CD14-positive monocyte (primary cell): Measurements from ENCODE around the gene EXOC4. TPM values are rescaled to one million over a fixed set of nuclear protein-coding genes. Genes with fewer than 3 reads are reported as not detected.

Source experiments
- DNase-seq, 3 donors: peaks; one replicate each; pipeline ENCODE4 v3.0.0-alpha.2; 2011 to 2022
- H2AFZ ChIP-seq: 2 replicates; pipeline ENCODE4 v1.6.0; 2012; ENCODE audit warnings: mild to moderate bottlenecking, low read depth, low read length, inconsistent platforms; ENCODE audit not compliant: insufficient read depth, poor library complexity, severe bottlenecking
- H3K27ac ChIP-seq, 2 donors: 1 replicate in 1 of 2; 2 replicates in 1 of 2; pipeline ENCODE4 v1.5.1; 2012 to 2013; ENCODE audit warnings: low read length in 2 of 2, control low read depth in 1 of 2, inconsistent platforms in 1 of 2, low read depth in 1 of 2, mild to moderate bottlenecking in 1 of 2
- H3K27me3 ChIP-seq, 2 donors: one replicate each; pipeline versions ENCODE4 v1.6.0 to v1.6.1; 2011 to 2013; ENCODE audit warnings: low read length in 2 of 2; ENCODE audit not compliant: control insufficient read depth in 2 of 2, insufficient read depth in 2 of 2
- H3K36me3 ChIP-seq, 2 donors: replicated peaks in 1 of 2; 1 replicate in 1 of 2; 2 replicates in 1 of 2; pipeline versions ENCODE4 v1.5.1 to v1.6.1; 2012 to 2013; ENCODE audit warnings: low read length in 2 of 2, control low read depth in 1 of 2, inconsistent platforms in 1 of 2, mild to moderate bottlenecking in 1 of 2; ENCODE audit not compliant: insufficient read depth in 2 of 2, control insufficient read depth in 1 of 2
- H3K4me1 ChIP-seq, 2 donors: 1 replicate in 1 of 2; 2 replicates in 1 of 2; pipeline versions ENCODE4 v1.5.1 to v1.6.1; 2012 to 2013; ENCODE audit warnings: low read length in 2 of 2, control low read depth in 1 of 2, inconsistent platforms in 1 of 2, mild to moderate bottlenecking in 1 of 2, moderate library complexity in 1 of 2; ENCODE audit not compliant: insufficient read depth in 2 of 2, control insufficient read depth in 1 of 2
- H3K4me2 ChIP-seq: replicated peaks from 2 replicates; pipeline ENCODE3; 2012; ENCODE audit warnings: low read length, moderate library complexity, mild to moderate bottlenecking; ENCODE audit not compliant: poor library complexity, severe bottlenecking; ENCODE audit errors: extremely low read depth
- H3K4me3 ChIP-seq, 3 experiments: fragments of 200-600 bp in 1 of 3; sonication (generic) in 1 of 3; replicated peaks in 1 of 3; 1 replicate in 2 of 3; 2 replicates in 1 of 3; pipeline ENCODE4 v1.5.1; 2011 to 2013; ENCODE audit warnings: low read length in 3 of 3, mild to moderate bottlenecking in 3 of 3, control low read depth in 2 of 3, low read depth in 2 of 3, inconsistent platforms in 1 of 3, moderate library complexity in 1 of 3
- H3K79me2 ChIP-seq: 2 replicates; pipeline ENCODE4 v1.6.0; 2012; ENCODE audit warnings: mild to moderate bottlenecking, control low read depth, inconsistent platforms, low read length, moderate library complexity; ENCODE audit not compliant: insufficient read depth
- H3K9ac ChIP-seq: 2 replicates; pipeline ENCODE4 v1.6.0; 2017; ENCODE audit warnings: low read length, mild to moderate bottlenecking; ENCODE audit not compliant: insufficient read depth, poor library complexity, severe bottlenecking
- H3K9me3 ChIP-seq, 2 donors: replicated peaks in 1 of 2; 1 replicate in 1 of 2; 2 replicates in 1 of 2; pipeline versions ENCODE4 v1.5.1 to v1.6.1; 2012 to 2013; ENCODE audit warnings: low read length in 2 of 2, control low read depth in 1 of 2; ENCODE audit not compliant: control insufficient read depth in 1 of 2, insufficient read depth in 1 of 2
- H4K20me1 ChIP-seq: 2 replicates; pipeline ENCODE4 v1.6.0; 2012; ENCODE audit warnings: mild to moderate bottlenecking, low read length, control low read depth, moderate library complexity; ENCODE audit not compliant: insufficient read depth
- H3K27ac Mint-ChIP-seq, 7 donors: one replicate each; pipeline ENCODE4 v1.8.0; 2020; ENCODE audit warnings: mild to moderate bottlenecking in 7 of 7, mixed read lengths in 7 of 7, moderate library complexity in 6 of 7, inconsistent platforms in 2 of 7
- H3K27me3 Mint-ChIP-seq, 3 donors: one replicate each; pipeline ENCODE4 v1.8.0; 2021 to 2022; ENCODE audit warnings: low read depth in 3 of 3, mild to moderate bottlenecking in 3 of 3, mixed read lengths in 3 of 3, moderate library complexity in 3 of 3, inconsistent platforms in 1 of 3
- H3K36me3 Mint-ChIP-seq, 2 donors: one replicate each; pipeline ENCODE4 v1.8.0; 2020; ENCODE audit warnings: mixed read lengths in 2 of 2, inconsistent platforms in 1 of 2, mild to moderate bottlenecking in 1 of 2
- H3K4me1 Mint-ChIP-seq: one replicate; pipeline ENCODE4 v1.8.0; 2020; ENCODE audit warnings: mild to moderate bottlenecking, mixed read lengths
- H3K4me3 Mint-ChIP-seq, 2 donors: one replicate each; pipeline ENCODE4 v1.8.0; 2020; ENCODE audit warnings: mild to moderate bottlenecking in 2 of 2, mixed read lengths in 2 of 2, moderate library complexity in 1 of 2
- H3K9me3 Mint-ChIP-seq, 7 donors: one replicate each; pipeline ENCODE4 v1.8.0; 2020 to 2022; ENCODE audit warnings: mixed read lengths in 7 of 7, mild to moderate bottlenecking in 6 of 7, moderate library complexity in 6 of 7, inconsistent platforms in 2 of 7
- CTCF ChIP-seq: fragments of 200-600 bp; IDR thresholded peaks from one replicate; pipeline ENCODE4 v1.8.0; 2022; ENCODE audit warnings: antibody characterized with exemption, mild to moderate bottlenecking
- WGBS: methylation state at CpG from one replicate; pipeline ENCODE4 v1.1.5; 2013; ENCODE audit warnings: missing lambda C conversion rate; ENCODE audit not compliant: insufficient coverage; 5-methylcytosine and 5-hydroxymethylcytosine counted together
- intact Hi-C, 2 donors: fragments of 100-400 bp; cut with micrococcal nuclease; formaldehyde crosslinking; loops; one replicate each; pipeline versions ENCODE4 v1.15.0 to v1.15.1; 2023
- polyA plus RNA-seq, 3 donors: library from polyadenylated mRNA; depleted of rRNA in 1 of 3; unstranded in 2 of 3; stranded (reverse) in 1 of 3; fragments of 300-500 nt in 2 of 3; fragments of >200 nt in 1 of 3; fragmentation: Illumina TruSeq in 2 of 3; gene quantifications; 1 replicate in 2 of 3; 2 replicates in 1 of 3; pipeline ENCODE4 v1.2.3, GENCODE V29; 2012 to 2021

The EXOC4 gene
- polyA plus RNA-seq, 3 donors = 20.6 to 22.3 (median 22.3) TPM

- no peaks in the 10 kb centered on the region for H3K27me3 ChIP-seq
- Mint-ChIP-seq H3K36me3 (peaks cover 3 to 6% of the 10 kb centered on the region in 2 donors), H3K27ac (no peak overlapping the region), H3K4me3 (no peak overlapping the region), H3K9me3 (peaks cover 0 to 4% (median 0%) of the 10 kb centered on the region in 7 donors), H3K27me3 (no peaks in the 10 kb centered on the region), H3K4me1 (peaks cover 5% of the 10 kb centered on the region)
- intact Hi-C loops = no loop called here
- no peak overlapping the region for H3K4me3 ChIP-seq
- H3K9me3 ChIP-seq = no peaks in the 10 kb centered on the region
- no peaks in the 10 kb centered on the region for H3K4me1 ChIP-seq
- no peak overlapping the region for H3K27ac ChIP-seq
- no peak for TF ChIP-seq CTCF
- H3K4me2 ChIP-seq = no peak overlapping the region
- no peak for DNase-seq
- no peaks in the 10 kb centered on the region for H3K36me3 ChIP-seq
- H3K79me2 ChIP-seq = no peaks in the 10 kb centered on the region
- 100% methylated on average over 1 of the region's 3 CpGs for WGBS
- no peak overlapping the region for H3K9ac ChIP-seq
- H4K20me1 ChIP-seq = no peaks in the 10 kb centered on the region
- no peak overlapping the region for H2AFZ ChIP-seq
Measured at GRCh38 chr7:133789974-133790373, 537.1 kb downstream of the EXOC4 start.

GRCh38 chr7:133790911-133791310 lies 538.0 kb downstream of the EXOC4 start:
- Histone ChIP-seq H3K79me2 (no peaks in the 10 kb centered on the region), H3K36me3 (no peaks in the 10 kb centered on the region), H3K4me2 (no peak overlapping the region), H4K20me1 (no peaks in the 10 kb centered on the region), H3K9me3 (no peaks in the 10 kb centered on the region), H3K27ac (no peak overlapping the region), H3K27me3 (no peaks in the 10 kb centered on the region), H3K9ac (no peak overlapping the region), H3K4me1 (no peaks in the 10 kb centered on the region), H3K4me3 (no peak overlapping the region), H2AFZ (no peak overlapping the region)
- H3K4me3 Mint-ChIP-seq = no peak overlapping the region
- no peak for TF ChIP-seq CTCF
- WGBS = no CpG with 5 or more reads among the region's 4 CpGs
- no peak for DNase-seq
- H3K27me3 Mint-ChIP-seq = no peaks in the 10 kb centered on the region
- H3K27ac Mint-ChIP-seq = no peak overlapping the region
- intact Hi-C loops = no loop called here
- H3K36me3 Mint-ChIP-seq = peaks cover 3 to 6% of the 10 kb centered on the region in 2 donors
- peaks cover 0 to 4% (median 0%) of the 10 kb centered on the region in 7 donors for H3K9me3 Mint-ChIP-seq
- peaks cover 5% of the 10 kb centered on the region for H3K4me1 Mint-ChIP-seq
